ENCODE results near the gene PITPNC1. TPM values are rescaled to one million over a fixed set of nuclear protein-coding genes. Genes with fewer than 3 reads are reported as not detected.

The PITPNC1 gene
- polyA plus RNA-seq, 1 donor from 2014 or later = 18.8 TPM

DNA sequence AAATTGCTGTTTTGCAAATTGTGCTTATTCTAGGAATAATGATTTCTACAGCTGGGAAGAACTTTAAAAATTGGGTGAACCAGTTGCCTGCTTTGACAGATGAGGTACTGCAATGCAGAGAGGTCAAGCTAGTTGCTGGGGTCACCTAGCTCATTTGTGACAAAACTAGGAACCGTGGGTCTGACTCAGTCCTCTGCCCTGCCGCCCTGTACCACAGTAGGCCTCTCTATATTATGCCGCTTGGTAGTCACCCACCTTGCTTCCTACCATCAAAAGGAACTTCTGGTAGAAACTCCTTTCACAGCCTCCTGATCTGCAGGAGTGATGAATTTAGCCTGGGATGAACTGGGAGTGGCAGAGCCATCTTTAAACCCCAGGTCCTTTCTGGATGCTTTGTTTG, 105.7 kb downstream of the PITPNC1 start:
- Histone ChIP-seq H3K36me3 (ENCODE audit: insufficient read depth, low read length) (no peaks in the 10 kb centered on the region), H3K27ac (ENCODE audit: low read length) (no peak overlapping the region), H3K4me3 (ENCODE audit: low read length) (no peak overlapping the region), H3K9me2 (ENCODE audit: insufficient read depth, low read length) (no peaks in the 10 kb centered on the region), H3K9me3 (ENCODE audit: low read length) (no peaks in the 10 kb centered on the region), H3K79me2 (replicated peaks; ENCODE audit: insufficient read depth, low read length) (no peaks in the 10 kb centered on the region), H4K20me1 (ENCODE audit: insufficient read depth) (no peaks in the 10 kb centered on the region), H3K4me2 (ENCODE audit: low read length) (no peak overlapping the region), H3F3A (ENCODE audit: insufficient read depth, low read length, poor library complexity, severe bottlenecking) (peaks cover 4% of the 10 kb centered on the region), H3K9ac (ENCODE audit: low read length) (no peak overlapping the region), H3K27me3 (ENCODE audit: insufficient read depth, low read depth, low read length) (no peaks in the 10 kb centered on the region), H2AFZ (ENCODE audit: low read depth, low read length) (no peak overlapping the region)
- no peak for TF ChIP-seq RAD21 (conservative IDR thresholded peaks at IDR 0.05)

- no peak overlapping the region for H2AFZ ChIP-seq (ENCODE audit: low read depth, low read length)
- H3K27me3 ChIP-seq (ENCODE audit: insufficient read depth, low read depth, low read length) = no peaks in the 10 kb centered on the region
- H4K20me1 ChIP-seq (ENCODE audit: insufficient read depth) = no peaks in the 10 kb centered on the region
- H3K4me2 ChIP-seq (ENCODE audit: low read length) = no peak overlapping the region
- no peaks in the 10 kb centered on the region for H3K36me3 ChIP-seq (ENCODE audit: insufficient read depth, low read length)
- no peak overlapping the region for H3K9ac ChIP-seq (ENCODE audit: low read length)
- TF ChIP-seq SMC3 (conservative IDR thresholded peaks at IDR 0.05; ENCODE audit: poor library complexity) = no peak
- TF ChIP-seq RAD21 (conservative IDR thresholded peaks at IDR 0.05) = no peak
- no peak for TF ChIP-seq REST (IDR thresholded peaks at IDR 0.05; ENCODE audit: borderline replicate concordance)
- no peak for TF ChIP-seq POLR2AphosphoS5 (IDR thresholded peaks at IDR 0.05)
- no peak for TF ChIP-seq MXI1 (conservative IDR thresholded peaks at IDR 0.05; ENCODE audit: poor library complexity, severe bottlenecking)
- no peak for TF ChIP-seq EZH2 (IDR thresholded peaks at IDR 0.05; ENCODE audit: borderline replicate concordance, insufficient read depth, low read length, poor library complexity, severe bottlenecking)
- TF ChIP-seq EP300 (conservative IDR thresholded peaks at IDR 0.05; ENCODE audit: poor library complexity, severe bottlenecking) = no peak
- no peak for TF ChIP-seq TAF1 (IDR thresholded peaks at IDR 0.05; ENCODE audit: low read depth)
- TF ChIP-seq, protein P1, sequence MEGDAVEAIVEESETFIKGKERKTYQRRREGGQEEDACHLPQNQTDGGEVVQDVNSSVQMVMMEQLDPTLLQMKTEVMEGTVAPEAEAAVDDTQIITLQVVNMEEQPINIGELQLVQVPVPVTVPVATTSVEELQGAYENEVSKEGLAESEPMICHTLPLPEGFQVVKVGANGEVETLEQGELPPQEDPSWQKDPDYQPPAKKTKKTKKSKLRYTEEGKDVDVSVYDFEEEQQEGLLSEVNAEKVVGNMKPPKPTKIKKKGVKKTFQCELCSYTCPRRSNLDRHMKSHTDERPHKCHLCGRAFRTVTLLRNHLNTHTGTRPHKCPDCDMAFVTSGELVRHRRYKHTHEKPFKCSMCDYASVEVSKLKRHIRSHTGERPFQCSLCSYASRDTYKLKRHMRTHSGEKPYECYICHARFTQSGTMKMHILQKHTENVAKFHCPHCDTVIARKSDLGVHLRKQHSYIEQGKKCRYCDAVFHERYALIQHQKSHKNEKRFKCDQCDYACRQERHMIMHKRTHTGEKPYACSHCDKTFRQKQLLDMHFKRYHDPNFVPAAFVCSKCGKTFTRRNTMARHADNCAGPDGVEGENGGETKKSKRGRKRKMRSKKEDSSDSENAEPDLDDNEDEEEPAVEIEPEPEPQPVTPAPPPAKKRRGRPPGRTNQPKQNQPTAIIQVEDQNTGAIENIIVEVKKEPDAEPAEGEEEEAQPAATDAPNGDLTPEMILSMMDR (IDR thresholded peaks at IDR 0.05; ENCODE audit: poor library complexity, severe bottlenecking) = no peak
- H3K9me2 ChIP-seq (ENCODE audit: insufficient read depth, low read length) = no peaks in the 10 kb centered on the region
- H3K79me2 ChIP-seq (replicated peaks; ENCODE audit: insufficient read depth, low read length) = no peaks in the 10 kb centered on the region
- H3F3A ChIP-seq (ENCODE audit: insufficient read depth, low read length, poor library complexity, severe bottlenecking) = no peaks in the 10 kb centered on the region
- H3K4me3 ChIP-seq (ENCODE audit: low read length) = no peak overlapping the region
- no peaks in the 10 kb centered on the region for H3K9me3 ChIP-seq (ENCODE audit: low read length)
- no peak overlapping the region for H3K27ac ChIP-seq (ENCODE audit: low read length)
These were observed 107.2 kb downstream of the PITPNC1 start for GRCh38 chr17:67484261-67484660.

DNA sequence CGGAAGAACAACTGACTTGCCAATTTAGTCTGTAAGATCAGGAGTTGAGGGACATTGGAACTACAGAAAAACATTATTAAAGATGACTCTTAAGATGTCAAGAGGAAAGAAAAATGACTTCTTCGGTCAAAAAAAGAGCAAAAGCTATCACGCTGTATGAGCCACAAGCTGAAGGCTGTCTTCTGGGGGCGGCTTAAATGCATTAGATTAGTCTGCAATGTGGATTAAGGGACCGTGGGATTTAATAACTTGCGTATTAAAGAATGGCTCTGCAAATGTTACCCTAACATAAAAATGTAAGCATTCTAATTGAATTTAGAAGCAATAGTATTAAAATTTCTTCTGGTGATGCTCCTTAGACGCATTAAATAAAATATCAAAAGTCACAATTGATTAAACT, 108.6 kb downstream of the PITPNC1 start:
- Histone ChIP-seq H3K36me3 (ENCODE audit: insufficient read depth, low read length) (no peaks in the 10 kb centered on the region), H4K20me1 (ENCODE audit: insufficient read depth) (no peaks in the 10 kb centered on the region), H3K27ac (ENCODE audit: low read length) (no peak overlapping the region), H3K9me2 (ENCODE audit: insufficient read depth, low read length) (no peaks in the 10 kb centered on the region), H3K4me2 (ENCODE audit: low read length) (no peak overlapping the region), H3K9ac (ENCODE audit: low read length) (no peak overlapping the region), H3K79me2 (replicated peaks; ENCODE audit: insufficient read depth, low read length) (no peaks in the 10 kb centered on the region), H3K27me3 (ENCODE audit: insufficient read depth, low read depth, low read length) (no peaks in the 10 kb centered on the region), H3F3A (ENCODE audit: insufficient read depth, low read length, poor library complexity, severe bottlenecking) (no peaks in the 10 kb centered on the region), H3K4me3 (ENCODE audit: low read length) (no peak overlapping the region), H3K9me3 (ENCODE audit: low read length) (no peaks in the 10 kb centered on the region), H2AFZ (ENCODE audit: low read depth, low read length) (no peak overlapping the region)
- TF ChIP-seq EP300 (conservative IDR thresholded peaks at IDR 0.05; ENCODE audit: poor library complexity, severe bottlenecking) (no peak), TAF1 (IDR thresholded peaks at IDR 0.05; ENCODE audit: low read depth) (no peak), SMC3 (conservative IDR thresholded peaks at IDR 0.05; ENCODE audit: poor library complexity) (no peak), POLR2AphosphoS5 (IDR thresholded peaks at IDR 0.05) (no peak), EZH2 (IDR thresholded peaks at IDR 0.05; ENCODE audit: borderline replicate concordance, insufficient read depth, low read length, poor library complexity, severe bottlenecking) (no peak), REST (IDR thresholded peaks at IDR 0.05; ENCODE audit: borderline replicate concordance) (no peak), MXI1 (conservative IDR thresholded peaks at IDR 0.05; ENCODE audit: poor library complexity, severe bottlenecking) (no peak), RAD21 (conservative IDR thresholded peaks at IDR 0.05) (no peak)
- TF ChIP-seq, protein P1 (IDR thresholded peaks at IDR 0.05; ENCODE audit: poor library complexity, severe bottlenecking) = no peak

All from neural cell (in vitro differentiated cells).